SU-DHL-6 (cell line): Measurements from ENCODE around the gene NAIP.
"Not testable (repeated sequence)": the region's sequence is repeated elsewhere in the genome, so short reads cannot be mapped to it uniquely, and the experiment has no call there.

Experiments used
- H2AFZ ChIP-seq: fragments of 200-600 bp; sonication (generic); 2 replicates; pipeline ENCODE4 v1.6.1; 2014; ENCODE audit warnings: low read depth, mild to moderate bottlenecking, moderate library complexity, mixed read lengths, antibody characterized with exemption, low read length; ENCODE audit not compliant: severe bottlenecking
- H3F3A ChIP-seq: fragments of 200-600 bp; shearing (Covaris generic); 2 replicates; pipeline ENCODE4 v1.6.0; 2016; ENCODE audit warnings: antibody characterized with exemption, mild to moderate bottlenecking; ENCODE audit not compliant: insufficient read depth
- H3K27ac ChIP-seq: fragments of 200-600 bp; sonication (generic); 2 replicates; pipeline ENCODE4 v1.5.1; 2016; ENCODE audit warnings: low read depth, mild to moderate bottlenecking, low read length, moderate library complexity, mixed read lengths
- H3K27me3 ChIP-seq: fragments of 200-600 bp; sonication (generic), shearing (Covaris generic); 2 replicates; pipeline ENCODE4 v1.6.0; 2014; ENCODE audit warnings: mild to moderate bottlenecking, low read length
- H3K36me3 ChIP-seq: fragments of 200-600 bp; sonication (generic); 2 replicates; pipeline ENCODE4 v1.6.1; 2014; ENCODE audit warnings: mild to moderate bottlenecking, low read length, mixed read lengths
- H3K4me2 ChIP-seq: fragments of 300-600, 200-600 bp; shearing (Covaris generic), sonication (generic); 2 replicates; pipeline ENCODE4 v1.6.0; 2014; ENCODE audit warnings: low read length, low read depth, mild to moderate bottlenecking; ENCODE audit not compliant: poor library complexity, severe bottlenecking
- H3K4me3 ChIP-seq: fragments of 200-600 bp; sonication (generic); 2 replicates; pipeline ENCODE4 v1.5.1; 2014; ENCODE audit warnings: antibody characterized with exemption, low read length, mild to moderate bottlenecking, mixed read lengths; ENCODE audit not compliant: insufficient read depth, poor library complexity, severe bottlenecking
- H3K79me2 ChIP-seq: fragments of 200-600 bp; sonication (generic); 2 replicates; pipeline ENCODE4 v1.6.1; 2014; ENCODE audit warnings: mild to moderate bottlenecking, low read length, moderate library complexity; ENCODE audit not compliant: insufficient read depth
- H3K9ac ChIP-seq: fragments of 200-600 bp; sonication (generic); 2 replicates; pipeline ENCODE4 v1.7.0; 2014; ENCODE audit warnings: mild to moderate bottlenecking, low read length
- H3K9me2 ChIP-seq: fragments of 200-600 bp; sonication (generic); replicated peaks from 2 replicates; pipeline ENCODE4 v1.6.1; 2014; ENCODE audit warnings: low read length; ENCODE audit not compliant: insufficient read depth
- H3K9me3 ChIP-seq: fragments of 200-600 bp; sonication (generic); 2 replicates; pipeline ENCODE4 v1.6.1; 2014; ENCODE audit warnings: low read length, mixed read lengths; ENCODE audit not compliant: insufficient read depth
- H4K20me1 ChIP-seq: fragments of 200-600 bp; sonication (generic); 2 replicates; pipeline ENCODE4 v1.6.1; 2014; ENCODE audit warnings: low read depth, mild to moderate bottlenecking, antibody characterized with exemption, low read length, moderate library complexity, mixed read lengths

NAIP gene

GRCh38 chr5:71025289-71025953 is at the start of gene NAIP:
Gene NAIP, minus strand, starts transcription at chr5:71025339. Its CDS starts 12,424 bp downstream, at chr5:71012915.
- H3K4me2 ChIP-seq, H2AFZ ChIP-seq, H3K9me3 ChIP-seq, H3K36me3 ChIP-seq, H3K27me3 ChIP-seq, H4K20me1 ChIP-seq, H3K9me2 ChIP-seq, H3K79me2 ChIP-seq, H3K27ac ChIP-seq, H3F3A ChIP-seq, H3K4me3 ChIP-seq, H3K9ac ChIP-seq: not testable (repeated sequence)

DNA sequence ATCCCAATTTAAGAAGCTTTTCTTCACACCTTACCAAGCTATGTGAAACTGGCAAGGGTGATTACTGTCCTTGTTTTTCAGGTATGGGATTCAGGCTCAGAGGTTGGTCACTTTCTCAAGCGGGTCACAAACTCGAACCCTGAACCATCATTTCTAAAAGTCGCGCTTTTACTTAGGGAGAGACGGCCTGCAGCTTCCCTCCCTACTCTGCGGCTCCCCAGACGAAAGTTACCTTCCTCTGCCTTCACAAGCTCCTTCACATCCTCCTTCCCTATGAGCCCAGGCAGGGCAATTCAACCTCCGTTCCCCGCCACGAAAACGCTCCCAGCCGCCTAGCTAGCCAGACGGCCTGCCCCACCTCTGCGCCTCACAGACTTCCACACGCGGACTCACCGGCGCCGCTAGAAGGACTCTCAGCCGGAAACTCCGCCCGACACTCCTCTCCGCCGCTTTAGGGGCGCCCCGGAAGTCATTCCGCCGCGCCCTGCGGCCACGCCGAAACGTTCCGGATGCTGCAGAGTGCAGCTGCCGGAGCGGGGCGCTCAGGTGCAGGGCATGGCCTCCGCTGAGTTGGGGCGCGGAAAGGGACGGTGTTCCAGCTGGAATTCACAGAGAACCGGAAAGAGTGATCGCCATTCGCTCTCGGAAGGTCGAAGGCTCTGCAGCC is 42.3 kb upstream of the NAIP start, which contains the start of gene GTF2H2:
TSS of gene GTF2H2 (minus strand) at position 415 of the 667 bp plus-strand sequence. CDS start 4,913 bp downstream, outside the sequence.
- H3K4me3 ChIP-seq, H3K9ac ChIP-seq, H3K9me3 ChIP-seq, H3K27me3 ChIP-seq, H3K36me3 ChIP-seq, H3K9me2 ChIP-seq, H3K4me2 ChIP-seq, H3K27ac ChIP-seq, H2AFZ ChIP-seq, H3K79me2 ChIP-seq, H3F3A ChIP-seq, H4K20me1 ChIP-seq: not testable (repeated sequence)

DNA sequence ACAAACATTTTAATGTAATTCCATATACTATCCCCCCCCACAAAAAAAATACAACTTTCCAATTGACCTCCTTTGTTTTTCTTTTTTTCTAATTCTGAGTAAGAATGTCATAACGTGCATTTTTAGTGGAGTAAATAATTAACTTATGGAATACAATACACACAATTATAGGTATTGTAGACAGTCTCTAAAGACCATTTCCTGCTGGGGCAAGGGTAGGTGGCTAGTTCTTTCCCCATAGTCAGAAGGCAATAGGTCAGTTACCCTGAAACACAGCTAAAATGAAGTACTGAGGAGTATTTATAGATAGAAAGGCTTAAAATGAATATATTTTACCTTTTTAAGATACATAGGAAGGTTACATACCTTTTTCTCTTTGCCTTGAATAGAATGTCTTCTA is 36.2 kb upstream of the NAIP start:
- H4K20me1 ChIP-seq, H3K27ac ChIP-seq, H2AFZ ChIP-seq, H3K4me3 ChIP-seq, H3K9me2 ChIP-seq, H3K9ac ChIP-seq, H3K36me3 ChIP-seq, H3F3A ChIP-seq, H3K9me3 ChIP-seq, H3K4me2 ChIP-seq, H3K79me2 ChIP-seq, H3K27me3 ChIP-seq: not testable (repeated sequence)

GRCh38 chr5:71059426-71059825 is 34.3 kb upstream of the NAIP start:
- not testable (repeated sequence) for H3K9me3 ChIP-seq, H3F3A ChIP-seq, H3K27me3 ChIP-seq, H3K4me2 ChIP-seq, H2AFZ ChIP-seq, H3K4me3 ChIP-seq, H3K27ac ChIP-seq, H4K20me1 ChIP-seq, H3K36me3 ChIP-seq, H3K9me2 ChIP-seq, H3K79me2 ChIP-seq, H3K9ac ChIP-seq

- not testable (repeated sequence) for H3K27ac ChIP-seq, H3K9me3 ChIP-seq, H3K79me2 ChIP-seq, H3K4me2 ChIP-seq, H2AFZ ChIP-seq, H3K9me2 ChIP-seq, H3K4me3 ChIP-seq, H3F3A ChIP-seq, H3K36me3 ChIP-seq, H3K9ac ChIP-seq, H4K20me1 ChIP-seq, H3K27me3 ChIP-seq
Measured at GRCh38 chr5:71044808-71045207, 19.7 kb upstream of the NAIP start.

DNA sequence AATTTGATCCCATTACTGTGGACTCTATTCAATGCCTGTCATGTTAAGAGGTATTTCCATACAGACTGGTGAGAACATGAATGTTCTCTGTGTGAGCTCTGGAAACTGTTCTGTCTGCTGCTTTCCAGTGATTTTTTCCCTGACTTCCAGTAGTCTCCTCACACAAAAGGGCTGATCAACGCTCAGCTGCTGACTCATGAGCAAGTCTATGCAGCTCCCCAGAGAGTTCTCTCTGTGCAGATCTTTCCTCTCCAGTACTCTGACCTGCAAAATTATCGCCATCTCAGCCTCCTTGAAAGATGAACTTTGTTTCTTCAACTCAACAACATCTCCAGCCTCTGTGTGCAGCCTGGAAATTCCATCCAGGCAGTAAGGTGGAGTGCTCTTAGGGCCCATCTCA is 19.0 kb upstream of the NAIP start:
- H3F3A ChIP-seq, H3K9me2 ChIP-seq, H3K9me3 ChIP-seq, H3K27me3 ChIP-seq, H3K36me3 ChIP-seq, H3K27ac ChIP-seq, H2AFZ ChIP-seq, H3K79me2 ChIP-seq, H3K4me3 ChIP-seq, H3K4me2 ChIP-seq, H3K9ac ChIP-seq, H4K20me1 ChIP-seq: not testable (repeated sequence)

DNA sequence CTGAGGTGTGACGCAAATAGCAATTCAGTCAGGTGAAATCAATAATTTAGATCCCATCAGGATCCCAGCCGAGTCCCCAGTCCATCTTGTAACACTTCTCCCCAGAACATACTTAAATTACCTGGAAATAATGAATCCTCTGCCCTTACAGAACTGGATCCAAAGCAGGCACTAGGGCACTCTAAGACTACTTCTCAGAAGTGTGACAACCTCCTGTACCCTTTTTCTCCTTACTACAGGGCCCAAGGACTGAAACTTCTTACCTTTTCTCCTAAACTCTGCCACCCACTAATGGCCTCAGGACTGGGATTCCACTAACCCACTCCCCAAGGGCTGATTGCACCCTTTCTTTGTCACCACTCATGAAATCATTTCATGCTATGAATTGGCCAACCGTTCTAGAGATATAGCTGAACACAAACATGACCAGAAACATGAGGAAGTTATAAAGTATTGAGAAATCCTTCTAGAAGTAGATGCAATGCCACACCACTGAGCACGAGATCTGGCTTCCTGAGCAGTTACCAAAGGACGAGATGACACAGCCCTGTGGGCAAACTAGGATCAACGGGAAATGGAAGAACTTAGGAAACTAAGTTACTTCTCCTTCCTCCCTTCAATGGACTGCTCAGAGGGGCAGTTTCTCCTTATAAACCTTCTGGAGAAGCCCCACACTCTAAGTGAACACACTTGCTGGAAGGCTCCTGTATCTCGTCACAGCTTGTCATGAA is 6.1 kb upstream of the NAIP start:
- H2AFZ ChIP-seq, H3K36me3 ChIP-seq, H3K9me3 ChIP-seq, H3K9me2 ChIP-seq, H3F3A ChIP-seq, H3K4me3 ChIP-seq, H3K79me2 ChIP-seq, H4K20me1 ChIP-seq, H3K4me2 ChIP-seq, H3K9ac ChIP-seq, H3K27me3 ChIP-seq, H3K27ac ChIP-seq: not testable (repeated sequence)

DNA sequence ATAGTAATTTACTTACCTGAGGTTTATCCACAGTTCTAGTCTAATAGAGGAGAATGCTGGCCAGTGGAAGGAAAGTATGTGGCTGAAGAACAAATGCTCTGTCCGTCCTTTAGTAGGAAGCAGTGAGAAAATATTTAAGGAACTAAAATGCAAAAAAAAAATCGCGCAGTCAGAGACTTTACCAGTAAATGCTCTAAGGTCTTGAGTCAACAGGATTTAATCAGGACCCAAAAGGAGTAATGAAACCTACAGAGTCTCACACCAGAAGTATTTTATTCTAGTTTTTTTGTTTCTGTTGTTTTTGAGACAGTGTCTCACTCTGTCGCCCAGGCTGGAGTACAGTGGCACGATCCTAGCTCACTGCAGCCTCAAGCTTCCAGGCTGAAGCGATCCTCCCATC is 4.5 kb downstream of the NAIP start:
- not testable (repeated sequence) for H2AFZ ChIP-seq, H4K20me1 ChIP-seq, H3K4me2 ChIP-seq, H3K36me3 ChIP-seq, H3K9me3 ChIP-seq, H3F3A ChIP-seq, H3K27me3 ChIP-seq, H3K9me2 ChIP-seq, H3K79me2 ChIP-seq, H3K4me3 ChIP-seq, H3K9ac ChIP-seq, H3K27ac ChIP-seq
